Uterus (tissue), 4 donors: ENCODE results near the gene PRKG1. TPM values are rescaled to one million over a fixed set of nuclear protein-coding genes. Genes with fewer than 3 reads are reported as not detected.
A peak's percentile ranks its signal among the peaks of the same experiment; 100 is the strongest.

Experiments used
- DNase-seq, 2 donors: peaks; one replicate each; pipeline ENCODE4 v3.0.0-alpha.2; 2019 to 2020
- H3K27ac ChIP-seq, 2 donors: fragments of 200-600 bp; sonication (generic); 1 replicate in 1 of 2; 2 replicates in 1 of 2; pipeline ENCODE4 v1.5.1; 2016 to 2018
- H3K27me3 ChIP-seq, 2 donors: fragments of 200-600 bp; sonication (generic); one replicate each; pipeline ENCODE4 v1.5.1; 2018 to 2019; ENCODE audit warnings: control low read depth in 1 of 2
- H3K36me3 ChIP-seq, 2 donors: fragments of 200-600 bp; sonication (generic); one replicate each; pipeline ENCODE4 v1.5.1; 2019; ENCODE audit warnings: control low read depth in 1 of 2
- H3K4me1 ChIP-seq, 2 donors: fragments of 200-600 bp; sonication (generic); one replicate each; pipeline ENCODE4 v1.5.1; 2018 to 2019; ENCODE audit warnings: control low read depth in 1 of 2
- H3K4me3 ChIP-seq, 2 donors: fragments of 200-600 bp; sonication (generic); 1 replicate in 1 of 2; 2 replicates in 1 of 2; pipeline ENCODE4 v1.5.1; 2018 to 2019; ENCODE audit warnings: mild to moderate bottlenecking in 1 of 2
- H3K9me3 ChIP-seq, 2 donors: fragments of 200-600 bp; sonication (generic); one replicate each; pipeline ENCODE4 v1.5.1; 2019; ENCODE audit warnings: control low read depth in 1 of 2
- POLR2A ChIP-seq, 2 donors: fragments of 450-650 bp; IDR thresholded peaks; one replicate each; pipeline ENCODE4 v1.6.1; 2016; ENCODE audit warnings: antibody characterized with exemption in 2 of 2, mild to moderate bottlenecking in 1 of 2, moderate library complexity in 1 of 2
- intact Hi-C: fragments of 100-400 bp; cut with DNase I; formaldehyde crosslinking; loops from one replicate; pipeline ENCODE4 v1.15.1; 2023; ENCODE audit warnings: low total_unique reads
- total RNA-seq, 4 donors: library from RNA; depleted of rRNA in 3 of 4; stranded (reverse); fragments of >200 nt in 3 of 4; gene quantifications; one replicate each; pipeline versions ENCODE4 v1.1.0 to v1.2.4, GENCODE V29; 2014 to 2023
- TF ChIP-seq, protein P1 (sequence below), 4 experiments: fragments of 200-600 bp in 2 of 4; fragments of 450-650 bp in 2 of 4; sonication (generic) in 2 of 4; IDR thresholded peaks; one replicate each; pipeline ENCODE4 v1.5.1; 2016 to 2019; ENCODE audit warnings: antibody characterized with exemption in 4 of 4, mild to moderate bottlenecking in 2 of 4, moderate library complexity in 1 of 4
- donor health status: DM: yes; HTN: yes; CAD: no.

The PRKG1 gene
- total RNA-seq, 4 donors from 2014 or later, result 32.4 to 136 (median 69.6) TPM

DNA sequence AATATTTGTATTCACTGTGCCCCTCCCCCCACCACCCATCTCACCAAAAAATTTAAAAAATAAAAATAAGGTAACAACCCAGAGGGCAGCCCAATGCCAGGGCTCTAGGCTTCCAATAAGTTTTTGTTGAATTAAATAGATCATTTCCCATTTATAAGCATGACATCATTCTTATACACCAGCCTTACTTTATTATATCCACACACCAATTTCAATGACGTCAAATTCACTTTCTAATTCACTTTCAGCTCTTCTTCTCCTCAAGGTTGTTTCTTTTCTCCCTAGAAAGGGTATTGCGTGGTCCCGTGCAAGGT is 1238.6 kb downstream of the PRKG1 start:
- H3K9me3 ChIP-seq, result no peaks in the 10 kb centered on the region
- no peaks in the 10 kb centered on the region for H3K36me3 ChIP-seq
- peaks cover 0 to 14% of the 10 kb centered on the region in 2 donors for H3K27me3 ChIP-seq
- no peak overlapping the region for H3K4me3 ChIP-seq
- no peak for TF ChIP-seq POLR2A (IDR thresholded peaks at IDR 0.05)
- intact Hi-C loops, result no loop called here
- no peak overlapping the region for H3K27ac ChIP-seq
- DNase-seq, result no peak
- peaks cover 0 to 3% of the 10 kb centered on the region in 2 donors for H3K4me1 ChIP-seq

DNA sequence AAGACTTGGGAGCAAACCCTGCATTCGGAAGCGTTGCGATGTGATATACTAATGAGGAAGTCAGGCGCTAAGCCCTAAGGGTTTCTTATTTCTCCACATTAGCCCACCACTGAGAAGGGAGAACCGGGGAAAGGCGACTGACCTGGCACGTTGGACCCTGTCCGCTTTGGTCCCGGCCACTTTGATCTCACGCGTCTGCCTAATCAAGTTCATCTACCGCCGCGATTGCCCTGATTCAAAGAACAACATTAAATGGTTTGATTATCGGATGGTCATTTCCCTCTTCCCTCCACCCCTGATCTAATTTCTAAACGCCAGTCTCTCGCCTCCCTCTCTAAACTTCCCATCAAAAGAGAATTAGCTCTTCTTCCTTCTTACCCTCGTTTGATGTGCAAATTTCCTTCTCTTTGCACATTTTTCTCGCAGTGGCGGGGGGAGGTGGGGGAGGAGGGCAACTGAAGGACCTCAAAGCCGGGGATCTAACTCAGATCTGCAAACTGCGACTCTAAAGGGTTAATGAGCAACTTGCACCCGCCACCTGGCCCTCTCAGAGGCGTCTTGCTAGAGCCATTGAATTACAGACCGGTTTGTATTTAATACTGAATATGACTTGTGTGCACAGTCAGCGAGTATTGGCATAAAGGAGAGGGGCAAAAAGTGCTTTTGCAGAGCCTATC is 1239.1 kb downstream of the PRKG1 start:
- TF ChIP-seq, protein P1, sequence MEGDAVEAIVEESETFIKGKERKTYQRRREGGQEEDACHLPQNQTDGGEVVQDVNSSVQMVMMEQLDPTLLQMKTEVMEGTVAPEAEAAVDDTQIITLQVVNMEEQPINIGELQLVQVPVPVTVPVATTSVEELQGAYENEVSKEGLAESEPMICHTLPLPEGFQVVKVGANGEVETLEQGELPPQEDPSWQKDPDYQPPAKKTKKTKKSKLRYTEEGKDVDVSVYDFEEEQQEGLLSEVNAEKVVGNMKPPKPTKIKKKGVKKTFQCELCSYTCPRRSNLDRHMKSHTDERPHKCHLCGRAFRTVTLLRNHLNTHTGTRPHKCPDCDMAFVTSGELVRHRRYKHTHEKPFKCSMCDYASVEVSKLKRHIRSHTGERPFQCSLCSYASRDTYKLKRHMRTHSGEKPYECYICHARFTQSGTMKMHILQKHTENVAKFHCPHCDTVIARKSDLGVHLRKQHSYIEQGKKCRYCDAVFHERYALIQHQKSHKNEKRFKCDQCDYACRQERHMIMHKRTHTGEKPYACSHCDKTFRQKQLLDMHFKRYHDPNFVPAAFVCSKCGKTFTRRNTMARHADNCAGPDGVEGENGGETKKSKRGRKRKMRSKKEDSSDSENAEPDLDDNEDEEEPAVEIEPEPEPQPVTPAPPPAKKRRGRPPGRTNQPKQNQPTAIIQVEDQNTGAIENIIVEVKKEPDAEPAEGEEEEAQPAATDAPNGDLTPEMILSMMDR (IDR thresholded peaks at IDR 0.05), result no peak
- no peak for TF ChIP-seq POLR2A (IDR thresholded peaks at IDR 0.05)
- Histone ChIP-seq H3K27me3 (peaks cover 0 to 14% of the 10 kb centered on the region in 2 donors), H3K27ac (no peak overlapping the region), H3K9me3 (no peaks in the 10 kb centered on the region), H3K4me1 (peaks cover 0 to 3% of the 10 kb centered on the region in 2 donors), H3K4me3 (peak overlapping the region; percentile 22 to 26), H3K36me3 (no peaks in the 10 kb centered on the region)
- intact Hi-C loops, result no loop called here
- DNase-seq, result no peak

DNA sequence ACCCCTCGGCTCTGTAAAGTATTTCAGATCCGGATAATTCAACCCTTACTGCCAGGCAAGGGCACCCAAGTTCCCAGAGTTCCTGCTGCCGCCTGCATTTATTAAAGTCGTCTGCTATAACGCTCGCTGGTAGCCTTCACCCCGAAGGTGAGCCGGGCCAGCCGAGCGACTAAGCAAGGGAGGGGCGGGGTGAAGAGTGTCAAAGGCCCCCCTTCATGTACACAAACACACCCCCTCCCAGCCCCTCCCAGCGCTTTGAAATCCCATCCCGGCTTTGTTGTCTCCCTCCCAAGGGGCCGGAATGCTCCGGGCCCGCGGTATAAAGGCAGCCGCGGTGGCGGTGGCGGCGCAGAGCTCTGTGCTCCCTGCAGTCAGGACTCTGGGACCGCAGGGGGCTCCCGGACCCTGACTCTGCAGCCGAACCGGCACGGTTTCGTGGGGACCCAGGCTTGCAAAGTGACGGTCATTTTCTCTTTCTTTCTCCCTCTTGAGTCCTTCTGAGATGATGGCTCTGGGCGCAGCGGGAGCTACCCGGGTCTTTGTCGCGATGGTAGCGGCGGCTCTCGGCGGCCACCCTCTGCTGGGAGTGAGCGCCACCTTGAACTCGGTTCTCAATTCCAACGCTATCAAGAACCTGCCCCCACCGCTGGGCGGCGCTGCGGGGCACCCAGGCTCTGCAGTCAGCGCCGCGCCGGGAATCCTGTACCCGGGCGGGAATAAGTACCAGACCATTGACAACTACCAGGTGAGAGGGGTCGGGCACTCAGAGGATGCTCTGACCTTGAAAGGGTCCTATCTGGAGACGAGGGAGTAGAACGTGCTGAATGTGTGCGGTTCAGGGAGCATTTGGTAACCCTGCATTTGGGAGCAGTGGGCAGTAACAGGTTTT is 1239.9 kb downstream of the PRKG1 start, which contains the start of gene DKK1:
Gene DKK1 (plus strand): TSS at position 349 of the 889 bp plus-strand sequence. CDS start 154 bp downstream, at position 503.
- peak in 1 of 2 donors; percentile 13 for DNase-seq
- Histone ChIP-seq H3K27me3 (peaks cover 0 to 14% of the 10 kb centered on the region in 2 donors), H3K36me3 (no peaks in the 10 kb centered on the region), H3K4me1 (peaks cover 0 to 3% of the 10 kb centered on the region in 2 donors), H3K9me3 (no peaks in the 10 kb centered on the region), H3K27ac (no peak within 1 kb of the TSS), H3K4me3 (peak within 1 kb of the TSS; percentile 22 to 26)
- intact Hi-C loops, result no loop called here
- TF ChIP-seq, protein P1 (IDR thresholded peaks at IDR 0.05), result peak in 3 of 4 experiments; percentile 8 to 33 (median 14)
- no peak for TF ChIP-seq POLR2A (IDR thresholded peaks at IDR 0.05)

DNA sequence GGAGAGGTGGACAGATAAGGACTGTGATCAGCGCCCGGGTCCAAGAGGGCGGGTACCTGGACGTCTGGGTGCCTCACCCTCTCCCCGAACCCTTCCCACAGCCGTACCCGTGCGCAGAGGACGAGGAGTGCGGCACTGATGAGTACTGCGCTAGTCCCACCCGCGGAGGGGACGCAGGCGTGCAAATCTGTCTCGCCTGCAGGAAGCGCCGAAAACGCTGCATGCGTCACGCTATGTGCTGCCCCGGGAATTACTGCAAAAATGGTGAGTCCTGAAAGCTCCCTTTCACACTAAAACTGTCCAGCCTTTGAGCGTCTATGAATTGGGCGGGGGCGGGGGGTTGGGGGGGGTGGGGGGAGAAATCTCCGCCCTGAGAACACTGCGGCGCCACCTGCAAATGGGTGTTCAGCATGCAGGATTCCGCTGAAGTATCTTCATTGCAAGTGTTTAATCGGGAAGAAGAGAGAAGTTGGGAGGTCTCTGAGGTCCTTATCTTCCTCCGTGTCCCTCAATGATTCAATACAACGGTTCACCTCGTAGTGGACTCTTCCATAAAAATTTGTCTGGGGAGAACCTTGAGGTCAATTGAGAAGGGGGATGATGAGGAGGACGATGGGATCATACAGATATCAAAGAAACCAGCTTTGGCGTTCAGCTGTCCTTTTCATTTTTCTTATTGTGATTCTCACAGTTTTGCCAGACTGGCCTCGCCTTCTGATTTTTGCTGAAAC is 1240.7 kb downstream of the PRKG1 start:
- H3K4me1 ChIP-seq, result peaks cover 0 to 3% of the 10 kb centered on the region in 2 donors
- no peak for DNase-seq
- H3K36me3 ChIP-seq, result no peaks in the 10 kb centered on the region
- TF ChIP-seq, protein P1 (IDR thresholded peaks at IDR 0.05), result no peak
- TF ChIP-seq POLR2A (IDR thresholded peaks at IDR 0.05), result no peak
- no peak overlapping the region for H3K27ac ChIP-seq
- H3K9me3 ChIP-seq, result no peaks in the 10 kb centered on the region
- intact Hi-C loops, result no loop called here
- no peak overlapping the region for H3K4me3 ChIP-seq
- peaks cover 0 to 14% of the 10 kb centered on the region in 2 donors for H3K27me3 ChIP-seq

DNA sequence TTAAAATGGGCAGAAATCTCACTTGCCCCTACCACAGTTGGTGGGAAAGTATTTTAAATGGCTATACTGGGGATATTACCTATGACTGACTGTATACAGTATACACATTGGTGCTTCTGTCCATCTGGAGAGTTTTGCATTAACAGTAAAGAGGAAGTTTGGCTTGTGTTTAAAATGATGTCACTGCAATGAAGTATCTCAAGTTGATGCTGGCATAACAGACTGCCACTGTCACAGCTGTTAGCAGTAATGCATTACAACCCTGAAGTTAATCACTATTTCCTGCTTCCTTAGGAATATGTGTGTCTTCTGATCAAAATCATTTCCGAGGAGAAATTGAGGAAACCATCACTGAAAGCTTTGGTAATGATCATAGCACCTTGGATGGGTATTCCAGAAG is 1241.7 kb downstream of the PRKG1 start:
- Histone ChIP-seq H3K27ac (no peak overlapping the region), H3K36me3 (no peaks in the 10 kb centered on the region), H3K4me1 (peaks cover 0 to 3% of the 10 kb centered on the region in 2 donors), H3K27me3 (peaks cover 0 to 14% of the 10 kb centered on the region in 2 donors), H3K4me3 (no peak overlapping the region), H3K9me3 (no peaks in the 10 kb centered on the region)
- DNase-seq, result no peak
- TF ChIP-seq POLR2A (IDR thresholded peaks at IDR 0.05), result no peak
- TF ChIP-seq, protein P1 (IDR thresholded peaks at IDR 0.05), result no peak
- intact Hi-C loops, result no loop called here
